ENCODE measurements around the gene FUT6. TPM values are rescaled to one million over a fixed set of nuclear protein-coding genes. Genes with fewer than 3 reads are reported as not detected.

FUT6 gene, protein sequence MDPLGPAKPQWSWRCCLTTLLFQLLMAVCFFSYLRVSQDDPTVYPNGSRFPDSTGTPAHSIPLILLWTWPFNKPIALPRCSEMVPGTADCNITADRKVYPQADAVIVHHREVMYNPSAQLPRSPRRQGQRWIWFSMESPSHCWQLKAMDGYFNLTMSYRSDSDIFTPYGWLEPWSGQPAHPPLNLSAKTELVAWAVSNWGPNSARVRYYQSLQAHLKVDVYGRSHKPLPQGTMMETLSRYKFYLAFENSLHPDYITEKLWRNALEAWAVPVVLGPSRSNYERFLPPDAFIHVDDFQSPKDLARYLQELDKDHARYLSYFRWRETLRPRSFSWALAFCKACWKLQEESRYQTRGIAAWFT
- total RNA-seq (2022; extraction: Qiagen RNA extraction; ENCODE audit: low read depth), result not detected in 5 replicates

DNA sequence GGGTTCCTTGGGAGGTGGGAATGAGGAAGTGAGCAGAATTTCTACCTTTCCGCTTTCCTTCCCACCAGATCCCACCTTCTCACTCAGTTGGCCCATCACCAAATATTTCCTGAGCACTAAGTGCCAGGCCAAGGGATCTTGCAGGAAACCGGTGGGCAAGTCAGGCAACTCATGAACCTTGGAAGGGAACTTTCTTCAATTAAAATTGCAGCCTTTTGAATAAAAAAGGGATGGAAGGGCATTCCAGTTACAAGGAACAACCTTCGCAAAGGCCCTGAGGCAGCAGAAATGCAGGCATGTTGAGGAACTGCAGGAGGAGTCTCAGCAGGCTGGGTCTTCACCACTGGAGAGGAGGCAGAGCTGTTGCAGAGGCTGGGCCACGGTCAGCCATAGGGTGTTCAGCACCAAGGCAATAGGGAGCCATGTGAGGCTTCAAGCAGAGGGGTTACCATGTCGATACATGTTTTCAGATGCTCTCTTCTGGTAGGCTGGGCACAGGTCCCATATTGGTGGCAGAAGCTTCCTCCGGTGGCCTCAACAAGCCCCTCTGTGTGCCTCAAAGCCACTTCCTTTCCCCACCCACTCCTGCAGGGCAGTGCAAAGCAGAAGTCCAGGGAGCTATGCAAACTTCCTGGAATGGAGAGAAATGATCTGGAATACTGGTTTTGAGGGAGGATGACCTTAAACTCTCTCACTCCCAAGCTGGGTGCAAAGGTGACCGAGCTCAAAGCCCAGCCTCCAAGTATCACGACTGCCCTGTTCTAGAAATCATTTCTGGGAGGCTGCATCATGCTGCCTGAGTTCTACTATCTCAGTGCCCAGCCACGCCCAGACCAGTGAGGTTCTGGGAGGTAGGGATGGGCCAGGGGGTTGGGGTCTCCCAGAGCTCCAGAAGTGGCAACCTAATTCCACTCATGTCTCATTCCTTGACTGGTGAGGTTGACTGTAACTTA is at the start of gene FUT6:
FUT6 (minus strand) TSS at position 638 of the 953 bp plus-strand sequence. CDS start 7,135 bp downstream, outside the sequence.

GRCh38 chr19:5851302-5851701 is 11.8 kb upstream of the FUT6 start, which contains the start of gene FUT3:
FUT3 (minus strand) TSS chr19:5851449.

DNA sequence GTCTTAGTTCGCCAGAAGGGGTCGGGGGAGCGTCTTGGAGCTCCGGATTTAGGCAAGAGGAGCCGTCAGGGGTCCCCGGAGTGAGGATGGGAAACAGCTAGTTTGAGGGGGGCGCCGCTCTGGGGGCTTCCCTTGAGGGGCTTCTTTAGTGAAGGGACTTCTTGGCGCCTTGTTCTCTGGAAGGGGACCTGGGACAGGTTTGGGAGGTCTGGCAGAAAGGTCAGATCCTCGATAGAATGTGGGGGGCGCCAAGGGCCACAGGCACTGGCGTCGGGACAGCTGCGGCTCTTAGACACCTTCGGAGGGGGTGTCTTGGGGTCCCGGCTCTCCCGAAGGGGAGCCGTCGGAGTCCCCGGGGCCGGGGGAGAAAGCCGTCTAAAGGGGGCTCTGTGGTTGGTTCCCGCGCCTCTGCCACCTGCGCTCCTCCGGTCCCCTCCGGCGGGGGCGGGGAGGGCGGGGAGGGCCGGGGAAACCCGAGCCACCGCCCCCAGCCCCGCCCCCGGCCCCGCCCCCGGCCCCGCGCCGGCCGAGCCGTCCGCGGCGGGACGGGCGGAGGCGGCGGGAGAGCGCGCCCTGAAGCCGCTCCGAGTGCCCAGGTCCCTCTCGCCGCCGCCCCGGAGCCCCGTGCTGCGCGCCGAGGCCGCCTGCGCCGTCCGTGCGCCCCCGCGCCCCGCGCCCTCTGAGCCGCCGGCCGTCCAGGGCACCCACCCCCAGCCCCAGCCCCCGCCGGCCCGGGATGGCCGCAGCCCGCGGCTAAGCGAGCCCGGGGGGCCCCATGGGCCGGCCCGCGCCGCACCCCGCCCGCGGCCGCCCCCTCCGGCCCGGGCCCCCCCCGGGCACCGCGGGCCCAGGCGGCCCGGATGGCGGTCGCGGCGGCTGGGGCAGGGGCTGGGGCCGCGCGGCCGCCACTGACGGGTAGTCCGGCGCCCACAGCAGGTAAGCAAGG is 34.7 kb downstream of the FUT6 start, which contains the start of gene NRTN:
NRTN (plus strand) TSS at position 552 of the 946 bp plus-strand sequence. CDS start 19,099 bp downstream, outside the sequence.

DNA sequence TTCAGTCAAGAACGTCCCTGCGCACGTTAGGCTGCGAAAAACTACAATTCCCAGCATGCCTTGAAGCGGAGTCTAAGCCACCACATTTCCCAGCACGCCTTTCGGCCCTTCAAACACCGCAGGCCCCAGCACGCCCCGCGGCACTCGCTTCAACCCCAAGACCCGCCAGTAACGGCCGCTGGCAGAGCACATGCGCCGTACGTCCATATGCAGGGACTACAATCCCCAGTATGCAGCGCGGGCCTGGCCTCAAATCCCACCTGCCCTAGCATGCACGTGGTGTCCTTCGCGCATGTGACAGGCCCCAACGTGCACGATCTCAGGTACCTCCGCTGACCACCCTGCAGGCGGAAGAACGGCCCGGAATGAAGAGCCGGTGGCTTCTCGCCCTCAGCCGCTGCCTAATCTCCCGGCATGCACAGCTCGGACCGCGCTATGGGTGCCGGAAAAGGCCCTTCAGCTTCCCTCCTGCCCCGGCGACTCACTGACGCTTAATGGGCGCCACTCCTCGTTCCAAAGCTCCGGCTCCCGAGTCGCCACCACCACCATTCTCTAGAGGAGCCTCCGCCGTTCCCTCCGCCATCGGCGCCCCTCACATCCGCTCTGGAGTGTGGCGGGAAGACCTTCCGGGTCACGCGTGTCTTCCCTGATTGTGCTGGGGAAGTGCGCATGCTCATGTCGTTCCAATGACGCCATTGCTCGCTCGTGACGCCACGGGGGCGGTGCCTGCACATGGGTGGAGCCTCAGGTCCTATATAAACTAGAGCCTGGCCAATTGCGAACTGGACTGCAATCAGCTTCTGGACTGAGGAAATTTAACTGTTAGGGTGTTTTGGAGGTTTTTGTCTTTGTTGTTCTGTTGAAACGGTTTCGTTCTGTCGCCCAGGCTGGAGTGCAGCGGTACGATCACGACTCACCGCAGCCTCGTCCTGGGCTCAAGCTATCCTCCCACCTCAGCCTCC is 48.7 kb downstream of the FUT6 start, which contains the start of gene DUS3L:
DUS3L (minus strand) TSS at position 605 of the 962 bp plus-strand sequence; CDS start at position 583, 22 bp downstream.

GRCh38 chr19:5784581-5785147 is 54.8 kb downstream of the FUT6 start, which contains the start of gene PRR22:
PRR22 (minus strand) TSS chr19:5784746; CDS start chr19:5784660, 86 bp downstream.

Other genes starting within 250 kb of the FUT6 start
- 26.6 to 43.7 TPM (median 37.3 TPM) in 5 replicates for gene SAFB2, start 216.9 kb downstream of the FUT6 start, total RNA-seq (2022; extraction: Qiagen RNA extraction; ENCODE audit: low read depth)
- 53.9 to 60.1 TPM (median 57.1 TPM) in 5 replicates for gene SAFB, start 216.6 kb downstream of the FUT6 start, total RNA-seq (2022; extraction: Qiagen RNA extraction; ENCODE audit: low read depth)
- 45.1 to 70.1 TPM (median 66.8 TPM) in 5 replicates for gene MICOS13, start 159.2 kb downstream of the FUT6 start, total RNA-seq (2022; extraction: Qiagen RNA extraction; ENCODE audit: low read depth)
- gene HSD11B1L, start 158.7 kb downstream of the FUT6 start, total RNA-seq (2022; extraction: Qiagen RNA extraction; ENCODE audit: low read depth), result 2.8 to 5.2 TPM (median 4.5 TPM) in 5 replicates
- 735 to 913 TPM (median 777 TPM) in 5 replicates for gene RPL36, start 149.4 kb downstream of the FUT6 start, total RNA-seq (2022; extraction: Qiagen RNA extraction; ENCODE audit: low read depth)
- 44.8 to 62.0 TPM (median 59.6 TPM) in 5 replicates for gene LONP1, start 119.6 kb downstream of the FUT6 start, total RNA-seq (2022; extraction: Qiagen RNA extraction; ENCODE audit: low read depth)
- gene CATSPERD, start 119.1 kb downstream of the FUT6 start, total RNA-seq (2022; extraction: Qiagen RNA extraction; ENCODE audit: low read depth), result not detected in 5 replicates
- gene PRR22, start 55.0 kb downstream of the FUT6 start, total RNA-seq (2022; extraction: Qiagen RNA extraction; ENCODE audit: low read depth), result 1.7 to 3.5 TPM (median 2.5 TPM) in 5 replicates
- gene DUS3L, start 48.5 kb downstream of the FUT6 start, total RNA-seq (2022; extraction: Qiagen RNA extraction; ENCODE audit: low read depth), result 28.4 to 34.0 TPM (median 31.9 TPM) in 5 replicates
- 0.37 to 0.89 TPM (median 0.58 TPM) in 5 replicates for gene NRTN, start 34.6 kb downstream of the FUT6 start, total RNA-seq (2022; extraction: Qiagen RNA extraction; ENCODE audit: low read depth)
- gene FUT3, start 11.7 kb upstream of the FUT6 start, total RNA-seq (2022; extraction: Qiagen RNA extraction; ENCODE audit: low read depth), result 0.12 to 0.15 TPM in 2 of 5 replicates, not detected in the others
- gene FUT5, start 30.8 kb upstream of the FUT6 start, total RNA-seq (2022; extraction: Qiagen RNA extraction; ENCODE audit: low read depth), result not detected in 5 replicates
- 204 to 303 TPM (median 278 TPM) in 5 replicates for gene NDUFA11, start 64.1 kb upstream of the FUT6 start, total RNA-seq (2022; extraction: Qiagen RNA extraction; ENCODE audit: low read depth)
- 0.29 to 0.79 TPM (median 0.41 TPM) in 5 replicates for gene VMAC, start 65.2 kb upstream of the FUT6 start, total RNA-seq (2022; extraction: Qiagen RNA extraction; ENCODE audit: low read depth)
- 0.59 to 1.3 TPM (median 0.92 TPM) in 5 replicates for gene CAPS, start 74.6 kb upstream of the FUT6 start, total RNA-seq (2022; extraction: Qiagen RNA extraction; ENCODE audit: low read depth)
- 38.1 to 44.7 TPM (median 43.9 TPM) in 5 replicates for gene RANBP3, start 138.4 kb upstream of the FUT6 start, total RNA-seq (2022; extraction: Qiagen RNA extraction; ENCODE audit: low read depth)